ENCODE results near the gene LRP1-AS. TPM values are rescaled to one million over a fixed set of nuclear protein-coding genes. Genes with fewer than 3 reads are reported as not detected.

LRP1-AS gene
- total RNA-seq, 1 experiment from 2014 or later = not detected

GRCh38 chr12:57101892-57102695, 45.3 kb downstream of the LRP1-AS start:
- BruUV-seq (replicated peaks) = no TSS peak

GRCh38 chr12:57099766-57100165, 47.7 kb downstream of the LRP1-AS start:
- intact Hi-C loops (cut with micrococcal nuclease) = no loop called here
- H3K36me3 Mint-ChIP-seq (ENCODE audit: insufficient read depth, unreplicated experiment) = peaks cover 65% of the 10 kb centered on the region
- CTCF ChIA-PET = interaction anchor here (13.9 kb wide), 1 partner anchor 10 kb away, joined by 147 read pairs; the partner anchor contains the start of gene STAT6

More at GRCh38 chr12:57101892-57102695, 45.3 kb downstream of the LRP1-AS start:
- Mint-ChIP-seq H3K4me3 (ENCODE audit: unreplicated experiment) (no peak overlapping the region), H3K9me3 (ENCODE audit: unreplicated experiment) (no peaks in the 10 kb centered on the region), H3K4me1 (ENCODE audit: insufficient read depth, unreplicated experiment) (peaks cover 6% of the 10 kb centered on the region), H3K27ac (ENCODE audit: low read depth, unreplicated experiment) (peak overlapping the region; percentile 7), H3K27me3 (ENCODE audit: insufficient read depth, unreplicated experiment) (no peaks in the 10 kb centered on the region), H3K36me3 (ENCODE audit: insufficient read depth, unreplicated experiment) (peaks cover 62% of the 10 kb centered on the region)
- ChIA-PET CTCF (interaction anchor here (0.6 to 13.9 kb wide), 4 partner anchors 8 to 29 kb away, joined by 3 to 147 read pairs (median 4); partner anchors contain the start of gene STAT6), POLR2A (interaction anchor here (7.4 to 16.5 kb wide), 2 partner anchors 6 to 14 kb away, joined by 79 to 610 read pairs; partner anchors contain the start of genes NAB2 and STAT6)
- intact Hi-C loops (cut with micrococcal nuclease) = no loop called here
- no peak for DNase-seq (ENCODE audit: unreplicated experiment)
- TF ChIP-seq, protein P1, sequence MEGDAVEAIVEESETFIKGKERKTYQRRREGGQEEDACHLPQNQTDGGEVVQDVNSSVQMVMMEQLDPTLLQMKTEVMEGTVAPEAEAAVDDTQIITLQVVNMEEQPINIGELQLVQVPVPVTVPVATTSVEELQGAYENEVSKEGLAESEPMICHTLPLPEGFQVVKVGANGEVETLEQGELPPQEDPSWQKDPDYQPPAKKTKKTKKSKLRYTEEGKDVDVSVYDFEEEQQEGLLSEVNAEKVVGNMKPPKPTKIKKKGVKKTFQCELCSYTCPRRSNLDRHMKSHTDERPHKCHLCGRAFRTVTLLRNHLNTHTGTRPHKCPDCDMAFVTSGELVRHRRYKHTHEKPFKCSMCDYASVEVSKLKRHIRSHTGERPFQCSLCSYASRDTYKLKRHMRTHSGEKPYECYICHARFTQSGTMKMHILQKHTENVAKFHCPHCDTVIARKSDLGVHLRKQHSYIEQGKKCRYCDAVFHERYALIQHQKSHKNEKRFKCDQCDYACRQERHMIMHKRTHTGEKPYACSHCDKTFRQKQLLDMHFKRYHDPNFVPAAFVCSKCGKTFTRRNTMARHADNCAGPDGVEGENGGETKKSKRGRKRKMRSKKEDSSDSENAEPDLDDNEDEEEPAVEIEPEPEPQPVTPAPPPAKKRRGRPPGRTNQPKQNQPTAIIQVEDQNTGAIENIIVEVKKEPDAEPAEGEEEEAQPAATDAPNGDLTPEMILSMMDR (IDR thresholded peaks at IDR 0.05; ENCODE audit: unreplicated experiment) = no peak

DNA sequence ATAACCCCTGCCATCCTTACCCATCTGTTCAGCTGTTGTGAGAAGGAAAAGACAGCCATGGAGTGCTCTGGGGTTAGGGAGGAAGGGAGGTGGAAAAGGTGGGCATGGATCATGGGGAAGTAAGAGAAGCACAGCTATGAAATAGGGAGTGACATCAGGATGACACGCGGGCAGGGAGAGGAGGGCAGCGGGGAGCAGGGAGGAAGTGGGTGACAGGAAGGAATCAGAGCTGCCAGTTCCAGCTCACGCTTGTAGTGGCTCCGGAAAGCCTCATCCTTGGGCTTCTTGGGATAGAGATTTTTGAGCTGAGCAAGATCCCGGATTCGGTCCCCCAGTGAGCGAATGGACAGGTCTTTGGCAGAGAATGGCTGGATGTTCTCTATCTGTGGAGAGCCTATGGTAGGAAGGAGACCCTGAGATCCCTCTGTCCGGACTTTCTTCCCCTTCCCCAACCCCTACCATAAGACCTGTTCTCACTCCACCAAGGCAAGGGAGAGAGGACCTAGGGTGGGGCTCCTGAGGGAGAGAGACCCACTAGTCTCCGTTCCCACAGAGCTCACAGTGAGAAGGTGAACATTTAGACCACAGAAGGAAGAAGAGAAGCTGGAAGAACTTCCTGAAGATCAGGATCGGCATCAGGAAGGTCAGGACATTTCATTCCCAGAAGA, 48.2 kb downstream of the LRP1-AS start:
- ChIA-PET CTCF (interaction anchor here (1.3 to 13.9 kb wide), 3 partner anchors 11 to 130 kb away, joined by 3 to 147 read pairs (median 4); partner anchors contain the start of genes SHMT2 and STAT6), POLR2A (interaction anchor here (0.6 to 16.5 kb wide), 4 partner anchors 9 to 130 kb away, joined by 3 to 610 read pairs (median 48); partner anchors contain the start of genes NAB2, NEMP1 and STAT6)
- no peak for DNase-seq (ENCODE audit: unreplicated experiment)
- TF ChIP-seq, protein P1 (IDR thresholded peaks at IDR 0.05; ENCODE audit: unreplicated experiment) = no peak
- Mint-ChIP-seq H3K9me3 (ENCODE audit: unreplicated experiment) (no peaks in the 10 kb centered on the region), H3K27me3 (ENCODE audit: insufficient read depth, unreplicated experiment) (no peaks in the 10 kb centered on the region), H3K4me1 (ENCODE audit: insufficient read depth, unreplicated experiment) (peaks cover 28% of the 10 kb centered on the region), H3K36me3 (ENCODE audit: insufficient read depth, unreplicated experiment) (peaks cover 71% of the 10 kb centered on the region), H3K4me3 (ENCODE audit: unreplicated experiment) (no peak overlapping the region), H3K27ac (ENCODE audit: low read depth, unreplicated experiment) (peak overlapping the region; percentile 40)
- no TSS peak for BruUV-seq (replicated peaks)
- intact Hi-C loops (cut with micrococcal nuclease) = no loop called here

More at GRCh38 chr12:57099766-57100165, 47.7 kb downstream of the LRP1-AS start:
- DNase-seq (ENCODE audit: unreplicated experiment) = no peak
- no peaks in the 10 kb centered on the region for H3K27me3 Mint-ChIP-seq (ENCODE audit: insufficient read depth, unreplicated experiment)
- BruUV-seq (replicated peaks) = no TSS peak
- TF ChIP-seq, protein P1 (IDR thresholded peaks at IDR 0.05; ENCODE audit: unreplicated experiment) = no peak
- H3K4me1 Mint-ChIP-seq (ENCODE audit: insufficient read depth, unreplicated experiment) = peaks cover 25% of the 10 kb centered on the region
- no peak overlapping the region for H3K27ac Mint-ChIP-seq (ENCODE audit: low read depth, unreplicated experiment)
- H3K9me3 Mint-ChIP-seq (ENCODE audit: unreplicated experiment) = no peaks in the 10 kb centered on the region
- H3K4me3 Mint-ChIP-seq (ENCODE audit: unreplicated experiment) = no peak overlapping the region
- POLR2A ChIA-PET = interaction anchor here (3.5 to 16.5 kb wide), 3 partner anchors 9 to 21 kb away, joined by 17 to 610 read pairs (median 79); partner anchors contain the start of genes NAB2, NEMP1 and STAT6

All from MCF 10A (cell line).